NCI-H146 treated with DMSO at 0.1 percent for 48 hours (cell line): ENCODE data around the gene CAMK1D.

Experiments used
- DNase-seq: peaks from one replicate; lab custom pipeline; 2025; ENCODE audit not compliant: unreplicated experiment; lab: John Stamatoyannopoulos, UW

Gene CAMK1D

DNA sequence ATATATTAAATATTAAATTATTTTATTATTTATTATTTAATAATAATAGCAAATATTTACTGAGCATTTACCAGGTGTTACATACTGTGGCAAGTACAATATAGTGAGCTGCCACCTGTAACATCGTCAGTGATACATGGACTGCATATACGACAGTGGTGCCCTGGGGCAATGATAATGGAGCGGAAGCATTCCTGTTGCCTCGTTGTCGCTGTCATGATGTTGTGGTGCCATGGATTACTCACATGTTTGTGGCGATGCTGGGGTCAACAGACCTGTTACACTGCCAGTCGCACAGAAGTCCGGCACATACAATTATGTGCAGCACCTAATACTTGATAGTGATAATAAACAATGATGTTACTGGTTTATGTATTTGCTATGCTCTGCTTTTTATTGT is 20.6 kb downstream of the CAMK1D start:
- no peak for DNase-seq

GRCh38 chr10:12372846-12373245 is 23.5 kb downstream of the CAMK1D start:
- DNase-seq: no peak

- no peak for DNase-seq
Measured at GRCh38 chr10:12375076-12375504, 25.7 kb downstream of the CAMK1D start.

DNA sequence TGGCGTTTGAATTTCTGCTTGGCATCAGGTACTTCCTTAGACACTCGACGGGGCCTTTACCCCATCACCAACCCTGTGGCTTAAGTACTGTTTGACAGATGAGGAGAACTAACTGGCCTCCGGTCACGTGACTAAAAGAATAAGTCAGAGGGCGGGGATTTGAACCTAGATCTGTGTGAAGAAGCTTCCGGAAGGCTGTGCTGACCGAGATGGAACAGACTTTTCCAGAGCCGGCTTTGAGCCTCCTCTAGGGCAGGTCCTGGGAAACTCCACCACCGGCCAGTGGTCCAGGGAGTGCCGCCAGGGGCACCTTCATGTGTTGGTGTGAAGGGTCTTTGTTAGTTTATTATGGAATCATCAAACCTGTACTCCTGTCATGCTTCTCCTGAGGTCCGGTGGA is 26.9 kb downstream of the CAMK1D start:
- no peak for DNase-seq

- DNase-seq: no peak
Measured at GRCh38 chr10:12377658-12378290, 28.4 kb downstream of the CAMK1D start.

DNA sequence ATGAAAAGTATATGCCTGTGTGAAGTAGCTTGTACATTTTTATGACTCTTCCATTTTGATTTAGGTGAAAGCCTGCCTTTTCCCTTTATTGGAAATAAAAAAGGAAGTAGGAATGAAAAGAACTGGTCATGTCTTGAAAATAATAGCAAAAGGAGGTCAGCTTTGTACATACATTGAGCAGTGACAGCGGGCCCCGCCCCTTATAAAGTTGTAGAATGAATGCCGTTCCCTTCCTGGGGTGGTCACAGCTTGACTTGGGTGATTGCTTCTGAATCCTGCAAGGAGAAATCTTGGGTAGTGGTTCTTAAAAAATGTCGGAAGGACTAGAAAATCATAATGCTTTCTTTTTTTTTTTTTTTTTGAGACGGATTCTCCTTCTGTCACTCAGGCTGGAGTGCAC is 31.7 kb downstream of the CAMK1D start:
- no peak for DNase-seq

- no peak for DNase-seq
Measured at GRCh38 chr10:12381536-12382156, 32.3 kb downstream of the CAMK1D start.

GRCh38 chr10:12382157-12382548 is 32.8 kb downstream of the CAMK1D start:
- no peak for DNase-seq

- DNase-seq: no peak
Measured at GRCh38 chr10:12382956-12383531, 33.7 kb downstream of the CAMK1D start.

- DNase-seq: no peak
Measured at GRCh38 chr10:12384906-12385305, 35.6 kb downstream of the CAMK1D start.

- DNase-seq: no peak
Measured at GRCh38 chr10:12387561-12388210, 38.3 kb downstream of the CAMK1D start.

- DNase-seq: no peak
Measured at GRCh38 chr10:12388671-12389070, 39.3 kb downstream of the CAMK1D start.

DNA sequence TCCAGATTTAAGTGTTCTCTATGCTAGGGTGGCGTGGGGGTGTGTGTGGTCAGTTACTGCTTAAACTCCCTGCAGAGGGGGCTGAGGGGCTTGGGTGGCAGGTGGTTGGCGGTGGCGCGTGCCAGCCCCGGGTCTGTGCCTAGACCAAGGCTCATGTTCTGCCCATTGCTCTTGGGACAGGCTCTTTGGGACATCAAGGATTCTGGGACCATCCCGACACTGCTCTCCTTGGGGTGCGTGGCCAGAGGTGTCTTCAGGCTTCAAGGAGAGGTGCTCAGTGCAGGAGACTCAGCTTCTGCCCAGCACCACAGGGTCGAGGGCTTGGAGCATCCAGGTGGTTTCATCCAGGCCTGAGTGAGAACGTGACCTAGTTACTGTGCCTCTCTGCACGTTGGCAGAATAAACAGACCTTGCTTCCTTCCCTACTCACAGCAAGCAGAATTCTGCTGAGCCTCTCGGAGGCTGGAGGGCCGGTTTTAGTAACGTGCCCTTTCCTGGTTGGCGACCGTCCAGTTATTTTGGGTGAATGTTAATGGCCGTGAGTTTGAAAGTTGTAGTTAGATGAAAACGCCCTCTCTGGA is 39.9 kb downstream of the CAMK1D start:
- no peak for DNase-seq

GRCh38 chr10:12390733-12391132 is 41.4 kb downstream of the CAMK1D start:
- DNase-seq: no peak

DNA sequence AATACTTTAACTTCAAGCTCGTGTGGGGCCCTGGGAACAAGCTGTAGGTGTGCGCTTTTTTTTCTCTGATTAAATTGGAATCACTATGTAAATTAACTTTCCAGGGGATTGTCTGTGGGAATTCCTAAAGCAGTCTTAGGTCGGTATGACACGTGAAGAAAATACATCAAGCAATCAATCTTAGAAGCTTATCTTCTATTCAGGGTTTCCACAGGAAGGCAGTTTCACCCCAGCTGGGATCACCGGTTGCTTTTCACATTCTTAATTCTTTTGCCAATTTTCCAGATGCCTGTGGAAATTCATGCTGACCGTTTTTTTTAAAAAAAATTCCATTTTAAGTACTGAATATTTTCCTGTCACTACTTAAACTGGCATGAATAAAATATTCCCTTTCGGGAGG is 41.9 kb downstream of the CAMK1D start:
- DNase-seq: no peak

- no peak for DNase-seq
Measured at GRCh38 chr10:12393831-12394230, 44.5 kb downstream of the CAMK1D start.

DNA sequence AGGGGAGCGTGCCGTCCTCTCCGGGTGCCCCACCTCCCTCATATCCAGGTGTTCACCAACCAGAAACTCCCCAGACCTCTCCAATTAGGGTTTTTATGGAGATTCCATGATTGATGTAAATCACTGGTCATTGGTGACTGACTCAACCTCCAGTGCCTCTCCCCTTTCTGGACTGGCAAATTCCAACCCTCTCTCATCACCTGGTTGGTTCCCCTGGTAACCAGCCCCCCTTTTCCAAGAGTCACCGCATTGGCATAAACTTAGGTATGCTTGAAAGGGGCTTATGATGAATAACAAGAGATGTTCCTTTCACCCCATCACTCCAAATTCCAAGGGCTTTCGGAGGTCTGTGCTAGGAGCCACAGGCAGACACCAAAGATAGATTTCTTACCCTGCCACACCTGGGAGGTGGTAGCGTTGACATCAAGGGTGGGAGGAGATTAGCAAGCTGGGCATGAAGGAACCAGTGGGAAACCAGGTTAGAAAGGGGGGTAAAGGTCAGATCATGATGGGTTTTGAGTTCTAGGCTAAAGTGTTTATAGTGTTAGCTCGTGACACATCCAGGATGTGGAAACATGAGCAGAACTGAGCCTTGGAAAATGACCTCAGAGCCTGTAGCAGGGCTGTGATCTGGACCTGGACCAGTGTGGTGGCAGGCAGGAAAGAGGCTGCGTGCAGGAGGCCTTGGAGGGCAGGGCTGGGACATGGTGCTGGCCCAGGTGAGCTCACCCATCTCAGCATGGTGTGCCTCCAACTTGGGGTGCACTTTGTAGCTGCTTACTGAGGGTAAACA is 45.1 kb downstream of the CAMK1D start:
- no peak for DNase-seq

DNA sequence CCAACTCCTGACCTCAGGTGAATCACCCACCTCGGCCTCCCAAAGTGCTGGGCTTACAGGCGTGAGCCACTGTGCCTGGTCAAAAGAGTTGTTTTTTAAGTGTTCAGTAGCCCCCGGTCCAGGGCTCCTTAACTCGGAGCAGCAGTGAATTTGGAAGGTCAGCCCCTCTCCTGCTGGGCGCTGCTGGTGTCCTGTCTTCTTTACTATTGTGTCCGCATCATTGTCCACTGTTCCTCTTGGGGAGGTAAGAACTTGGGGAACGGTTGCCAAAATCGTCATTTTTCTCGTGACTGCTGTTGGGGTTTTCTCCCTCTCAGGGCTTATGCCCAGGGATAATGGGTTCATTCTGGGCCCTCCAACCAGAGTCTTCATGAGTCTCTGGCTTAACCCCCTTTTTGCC is 46.7 kb downstream of the CAMK1D start:
- DNase-seq: no peak

GRCh38 chr10:12396567-12396966 is 47.2 kb downstream of the CAMK1D start:
- DNase-seq: peak; percentile 76

- peak; percentile 97 for DNase-seq
Measured at GRCh38 chr10:12397147-12397896, 48.0 kb downstream of the CAMK1D start.
